GM12892 (cell line): ENCODE results near the gene IL1RAPL2.

Experiments used
- POLR2A ChIP-seq: IDR thresholded peaks from 2 replicates; pipeline ENCODE4 v1.6.1; 2011; ENCODE audit warnings: low read depth, low read length, control low read depth
- POLR2AphosphoS5 ChIP-seq: IDR thresholded peaks from 2 replicates; pipeline ENCODE4 v1.6.1; 2011; ENCODE audit warnings: low read depth, low read length, control low read depth

- no peak for TF ChIP-seq POLR2AphosphoS5
- TF ChIP-seq POLR2A: no peak
These were observed 103.1 kb downstream of the IL1RAPL2 start for GRCh38 chrX:104669063-104669462.
